ENCODE results near the gene HSF2BP.
"Not testable (repeated sequence)": the region's sequence is repeated elsewhere in the genome, so short reads cannot be mapped to it uniquely, and the experiment has no call there.

The HSF2BP gene

GRCh38 chr21:43597540-43598250 lies 61.6 kb downstream of the HSF2BP start:
- no peak for DNase-seq (ENCODE audit: low read depth)

GRCh38 chr21:43597052-43597451 lies 62.2 kb downstream of the HSF2BP start:
- DNase-seq (ENCODE audit: low read depth) = no peak

GRCh38 chr21:43596616-43597015 lies 62.7 kb downstream of the HSF2BP start:
- no peak for DNase-seq (ENCODE audit: low read depth)

- not testable (repeated sequence) for DNase-seq (ENCODE audit: low read depth)
Observed at GRCh38 chr21:43595769-43596168, 63.5 kb downstream of the HSF2BP start.

GRCh38 chr21:43593078-43593477 lies 66.2 kb downstream of the HSF2BP start:
- DNase-seq (ENCODE audit: low read depth) = no peak

GRCh38 chr21:43591571-43591970 lies 67.7 kb downstream of the HSF2BP start:
- no peak for DNase-seq (ENCODE audit: low read depth)

- DNase-seq (ENCODE audit: low read depth) = no peak
Observed at GRCh38 chr21:43590194-43590593, 69.1 kb downstream of the HSF2BP start.

GRCh38 chr21:43588957-43589356 lies 70.3 kb downstream of the HSF2BP start:
- no peak for DNase-seq (ENCODE audit: low read depth)

- no peak for DNase-seq (ENCODE audit: low read depth)
Observed at GRCh38 chr21:43585924-43586413, 73.3 kb downstream of the HSF2BP start.

GRCh38 chr21:43585514-43585913 lies 73.8 kb downstream of the HSF2BP start:
- no peak for DNase-seq (ENCODE audit: low read depth)

GRCh38 chr21:43581453-43581852 lies 77.8 kb downstream of the HSF2BP start:
- DNase-seq (ENCODE audit: low read depth) = no peak

GRCh38 chr21:43578677-43579303 lies 80.5 kb downstream of the HSF2BP start:
- no peak for DNase-seq (ENCODE audit: low read depth)

- no peak for DNase-seq (ENCODE audit: low read depth)
Observed at GRCh38 chr21:43575473-43575844, 83.8 kb downstream of the HSF2BP start.

GRCh38 chr21:43574741-43575472 lies 84.4 kb downstream of the HSF2BP start:
- DNase-seq (ENCODE audit: low read depth) = no peak

GRCh38 chr21:43573921-43574320 lies 85.4 kb downstream of the HSF2BP start:
- no peak for DNase-seq (ENCODE audit: low read depth)

- DNase-seq (ENCODE audit: low read depth) = no peak
Observed at GRCh38 chr21:43572446-43572845, 86.8 kb downstream of the HSF2BP start.

- DNase-seq (ENCODE audit: low read depth) = no peak
Observed at GRCh38 chr21:43571976-43572375, 87.3 kb downstream of the HSF2BP start.

- DNase-seq (ENCODE audit: low read depth) = not testable (repeated sequence)
Observed at GRCh38 chr21:43570195-43570594, 89.1 kb downstream of the HSF2BP start.

- DNase-seq (ENCODE audit: low read depth) = not testable (repeated sequence)
Observed at GRCh38 chr21:43562451-43562850, 96.8 kb downstream of the HSF2BP start.

GRCh38 chr21:43540561-43540960 lies 118.7 kb downstream of the HSF2BP start:
- not testable (repeated sequence) for DNase-seq (ENCODE audit: low read depth)

GRCh38 chr21:43522495-43523131 lies 136.7 kb downstream of the HSF2BP start:
- DNase-seq (ENCODE audit: low read depth) = not testable (repeated sequence)

GRCh38 chr21:43517701-43518100 lies 141.6 kb downstream of the HSF2BP start:
- not testable (repeated sequence) for DNase-seq (ENCODE audit: low read depth)

Measured in activated T-helper 1 cell treated with Interleukin-2 at 50 U/mL for 16 hours (primary cell).